GM18861 (cell line): ENCODE results near the gene PLAC9.
"Not testable (repeated sequence)": the region's sequence is repeated elsewhere in the genome, so short reads cannot be mapped to it uniquely, and the experiment has no call there.

ENCODE experiments used
- ATAC-seq: cut with Tn5 transposase; IDR thresholded peaks from one replicate; pipeline ENCODE4 v1.9.1; 2021; ENCODE audit not compliant: unreplicated experiment

The PLAC9 gene

GRCh38 chr10:80137920-80138319 is 5.4 kb downstream of the PLAC9 start:
- ATAC-seq: no peak

- ATAC-seq: no peak
These were observed 6.7 kb downstream of the PLAC9 start for GRCh38 chr10:80139265-80139664.

GRCh38 chr10:80140251-80140650 is 7.7 kb downstream of the PLAC9 start:
- no peak for ATAC-seq

- no peak for ATAC-seq
These were observed 9.3 kb downstream of the PLAC9 start for GRCh38 chr10:80141696-80142460.

GRCh38 chr10:80144067-80144695 is 11.7 kb downstream of the PLAC9 start:
- ATAC-seq: no peak

GRCh38 chr10:80144696-80145131 is 12.2 kb downstream of the PLAC9 start:
- ATAC-seq: no peak

- ATAC-seq: not testable (repeated sequence)
These were observed 13.1 kb downstream of the PLAC9 start for GRCh38 chr10:80145406-80146308.

GRCh38 chr10:80146918-80147317 is 14.4 kb downstream of the PLAC9 start:
- no peak for ATAC-seq

GRCh38 chr10:80148166-80148805 is 15.8 kb downstream of the PLAC9 start:
- ATAC-seq: no peak

GRCh38 chr10:80149123-80149522 is 16.6 kb downstream of the PLAC9 start:
- ATAC-seq: no peak

- ATAC-seq: no peak
These were observed 17.6 kb downstream of the PLAC9 start for GRCh38 chr10:80150172-80150571.

GRCh38 chr10:80152820-80153219 is 20.3 kb downstream of the PLAC9 start:
- no peak for ATAC-seq

- no peak for ATAC-seq
These were observed 20.9 kb downstream of the PLAC9 start for GRCh38 chr10:80153460-80153859.

GRCh38 chr10:80154626-80154977 is 22.1 kb downstream of the PLAC9 start:
- no peak for ATAC-seq

GRCh38 chr10:80154978-80155695 is 22.6 kb downstream of the PLAC9 start:
- no peak for ATAC-seq

- no peak for ATAC-seq
These were observed 23.2 kb downstream of the PLAC9 start for GRCh38 chr10:80155696-80156215.

- ATAC-seq: no peak
These were observed 23.7 kb downstream of the PLAC9 start for GRCh38 chr10:80156216-80156615.

GRCh38 chr10:80157561-80157960 is 25.0 kb downstream of the PLAC9 start:
- ATAC-seq: no peak

- ATAC-seq: no peak
These were observed 25.6 kb downstream of the PLAC9 start for GRCh38 chr10:80158126-80158525.

- no peak for ATAC-seq
These were observed 26.1 kb downstream of the PLAC9 start for GRCh38 chr10:80158598-80159127.
